ENCODE measurements around the gene SLC16A10. TPM values are rescaled to one million over a fixed set of nuclear protein-coding genes. Genes with fewer than 3 reads are reported as not detected.
"Not testable (repeated sequence)": the region's sequence is repeated elsewhere in the genome, so short reads cannot be mapped to it uniquely, and the experiment has no call there.

Gene SLC16A10
- total RNA-seq, 4 donors from 2014 or later, result under 0.01 to 3.8 (median 1.2) TPM; not detected in 1

- Histone ChIP-seq H3K9me3 (no peaks in the 10 kb centered on the region), H3K4me3 (no peak overlapping the region), H3K4me1 (no peaks in the 10 kb centered on the region), H3K27ac (no peak overlapping the region), H3K27me3 (no peaks in the 10 kb centered on the region), H3K36me3 (no peaks in the 10 kb centered on the region)
- intact Hi-C loops (cut with DNase I; ENCODE audit: low total_unique reads), result no loop called here
- no peak for DNase-seq
- TF ChIP-seq CTCF (IDR thresholded peaks at IDR 0.05) (no peak), POLR2A (IDR thresholded peaks at IDR 0.05) (no peak)
Measured at GRCh38 chr6:111119571-111120329, 32.4 kb downstream of the SLC16A10 start.

GRCh38 chr6:111121789-111122350, 34.6 kb downstream of the SLC16A10 start:
- no peaks in the 10 kb centered on the region for H3K36me3 ChIP-seq
- H3K4me1 ChIP-seq, result no peaks in the 10 kb centered on the region
- H3K27ac ChIP-seq, result no peak overlapping the region
- no peak for DNase-seq
- no peaks in the 10 kb centered on the region for H3K9me3 ChIP-seq
- H3K4me3 ChIP-seq, result no peak overlapping the region
- intact Hi-C loops (cut with DNase I; ENCODE audit: low total_unique reads), result no loop called here
- no peaks in the 10 kb centered on the region for H3K27me3 ChIP-seq
- TF ChIP-seq CTCF (IDR thresholded peaks at IDR 0.05) (no peak), POLR2A (IDR thresholded peaks at IDR 0.05) (no peak)

GRCh38 chr6:111122458-111123286, 35.4 kb downstream of the SLC16A10 start:
- Histone ChIP-seq H3K36me3 (no peaks in the 10 kb centered on the region), H3K4me1 (no peaks in the 10 kb centered on the region), H3K4me3 (no peak overlapping the region), H3K9me3 (no peaks in the 10 kb centered on the region), H3K27ac (no peak overlapping the region), H3K27me3 (no peaks in the 10 kb centered on the region)
- intact Hi-C loops (cut with DNase I; ENCODE audit: low total_unique reads), result no loop called here
- TF ChIP-seq CTCF (IDR thresholded peaks at IDR 0.05) (no peak), POLR2A (IDR thresholded peaks at IDR 0.05) (no peak)
- DNase-seq, result no peak

- Histone ChIP-seq H3K27ac (no peak overlapping the region), H3K4me3 (no peak overlapping the region), H3K4me1 (no peaks in the 10 kb centered on the region), H3K27me3 (no peaks in the 10 kb centered on the region), H3K36me3 (no peaks in the 10 kb centered on the region), H3K9me3 (no peaks in the 10 kb centered on the region)
- no peak for DNase-seq
- intact Hi-C loops (cut with DNase I; ENCODE audit: low total_unique reads), result no loop called here
- TF ChIP-seq CTCF (IDR thresholded peaks at IDR 0.05), result no peak
- no peak for TF ChIP-seq POLR2A (IDR thresholded peaks at IDR 0.05)
Measured at GRCh38 chr6:111124406-111124805, 37.1 kb downstream of the SLC16A10 start.

- Histone ChIP-seq H3K36me3 (no peaks in the 10 kb centered on the region), H3K4me3 (no peak overlapping the region), H3K27ac (no peak overlapping the region), H3K27me3 (no peaks in the 10 kb centered on the region), H3K9me3 (no peaks in the 10 kb centered on the region), H3K4me1 (no peaks in the 10 kb centered on the region)
- TF ChIP-seq CTCF (IDR thresholded peaks at IDR 0.05) (no peak), POLR2A (IDR thresholded peaks at IDR 0.05) (no peak)
- DNase-seq, result peak in 1 of 2 donors; percentile 29
- intact Hi-C loops (cut with DNase I; ENCODE audit: low total_unique reads), result no loop called here
Measured at GRCh38 chr6:111129013-111129412, 41.7 kb downstream of the SLC16A10 start.

GRCh38 chr6:111131018-111131417, 43.7 kb downstream of the SLC16A10 start:
- DNase-seq; H3K4me1 ChIP-seq; intact Hi-C loops (cut with DNase I; ENCODE audit: low total_unique reads); H3K27ac ChIP-seq; H3K36me3 ChIP-seq; H3K27me3 ChIP-seq; H3K9me3 ChIP-seq; H3K4me3 ChIP-seq: not testable (repeated sequence)

GRCh38 chr6:111132669-111133068, 45.4 kb downstream of the SLC16A10 start:
- DNase-seq; intact Hi-C loops (cut with DNase I; ENCODE audit: low total_unique reads); H3K4me1 ChIP-seq: not testable (repeated sequence)

More at GRCh38 chr6:111132669-111133068, 45.4 kb downstream of the SLC16A10 start:
- not testable (repeated sequence) for H3K9me3 ChIP-seq, H3K27me3 ChIP-seq, H3K27ac ChIP-seq, H3K36me3 ChIP-seq, H3K4me3 ChIP-seq
